Measurements from ENCODE around the gene TXNL4B. TPM values are rescaled to one million over a fixed set of nuclear protein-coding genes. Genes with fewer than 3 reads are reported as not detected.

TXNL4B gene
- total RNA-seq (10 to 100 TPM; 12.5 to 20.9 (median 18.5) TPM), polyA plus RNA-seq (10 to 100 TPM; 13.4 to 22.0 TPM), total RNA-seq (14.0 reads per million, percentile 43 among the genes with 10 or more reads in this experiment)

GRCh38 chr16:72093448-72094265 lies at the start of gene TXNL4B, which contains the start of gene DHX38:
Gene TXNL4B (minus strand): TSS chr16:72093620. CDS start chr16:72090749, 2,871 bp downstream.
Gene DHX38 (plus strand): TSS chr16:72093847. CDS start chr16:72096158, 2,311 bp downstream.
- ATAC-seq: peak; percentile 98
- Mint-ChIP-seq H3K4me1 (peaks cover 33 to 70% (median 63%) of the 10 kb centered on the region in 7 donors), H3K4me3 (peak within 1 kb of the TSS; percentile 94 to 100 (median 98)), H3K36me3 (peaks cover 17 to 38% (median 27%) of the 10 kb centered on the region in 5 donors), H3K27ac (peak within 1 kb of the TSS; percentile 92 to 100 (median 99)), H3K27me3 (no peaks in the 10 kb centered on the region), H3K9me3 (no peaks in the 10 kb centered on the region)
- H3K4me3 ChIP-seq (ENCODE audit: low read length): peak within 1 kb of the TSS; percentile 86
- intact Hi-C loops (cut with micrococcal nuclease): loop anchor here (1.0 to 10.0 kb wide), 14 partner anchors 85 to 1839 kb away; partner anchors contain the start of genes ATXN1L (in 2 of the 2), DHODH (in 2 of the 2), PHLPP2 (in 2 of the 2) and CMTR2 (in 1 of the 2)
- ChIA-PET POLR2A (interaction anchor here (0.7 to 1.1 kb wide), 4 partner anchors 9 to 529 kb away, joined by 3 to 5 read pairs (median 3); partner anchors contain the start of gene AP1G1), CTCF (interaction anchor here (0.6 kb wide), 1 partner anchor 204 kb away, joined by 4 read pairs; no protein-coding TSS in a partner anchor)
- peaks cover 21 to 24% of the 10 kb centered on the region in 2 donors for H3K4me1 ChIP-seq (ENCODE audit: control insufficient read depth in 2 of 2, insufficient read depth in 2 of 2, low read length in 2 of 2)
- peaks cover 22 to 60% (median 25%) of the 10 kb centered on the region in 3 experiments for H3K36me3 ChIP-seq (ENCODE audit: control insufficient read depth in 2 of 3, insufficient read depth in 3 of 3, low read length in 3 of 3)
- no peaks in the 10 kb centered on the region for H3K27me3 ChIP-seq (ENCODE audit: control insufficient read depth in 2 of 2, insufficient read depth in 2 of 2, low read length in 2 of 2)
- H3K27ac ChIP-seq (ENCODE audit: low read depth, low read length): peak within 1 kb of the TSS; percentile 93
- H3K9me3 ChIP-seq (ENCODE audit: control insufficient read depth in 2 of 3, low read length in 3 of 3): no peaks in the 10 kb centered on the region
- DNase-seq: peak; percentile 70 to 95 (median 92)

GRCh38 chr16:72142476-72142875 lies 49.1 kb upstream of the TXNL4B start:
- no peaks in the 10 kb centered on the region for H3K4me1 ChIP-seq (ENCODE audit: control insufficient read depth in 2 of 2, insufficient read depth in 2 of 2, low read length in 2 of 2)
- Mint-ChIP-seq H3K4me1 (no peaks in the 10 kb centered on the region), H3K27ac (no peak overlapping the region), H3K36me3 (no peaks in the 10 kb centered on the region), H3K9me3 (peaks cover 0 to 7% (median 0%) of the 10 kb centered on the region in 11 donors), H3K4me3 (no peak overlapping the region), H3K27me3 (peaks cover 0 to 12% (median 5%) of the 10 kb centered on the region in 5 donors)
- no peaks in the 10 kb centered on the region for H3K36me3 ChIP-seq (ENCODE audit: control insufficient read depth in 2 of 3, insufficient read depth in 3 of 3, low read length in 3 of 3)
- H3K27ac ChIP-seq (ENCODE audit: low read depth, low read length): no peak overlapping the region
- no peaks in the 10 kb centered on the region for H3K27me3 ChIP-seq (ENCODE audit: control insufficient read depth in 2 of 2, insufficient read depth in 2 of 2, low read length in 2 of 2)
- intact Hi-C loops (cut with micrococcal nuclease): no loop called here
- POLR2A ChIA-PET: no interaction called here
- no peak for ATAC-seq
- no peaks in the 10 kb centered on the region for H3K9me3 ChIP-seq (ENCODE audit: control insufficient read depth in 2 of 3, low read length in 3 of 3)
- CTCF ChIA-PET: no interaction called here
- no peak overlapping the region for H3K4me3 ChIP-seq (ENCODE audit: low read length)
- DNase-seq: no peak

GRCh38 chr16:72139908-72140307 lies 46.5 kb upstream of the TXNL4B start:
- H3K27ac ChIP-seq (ENCODE audit: low read depth, low read length): no peak overlapping the region
- no peaks in the 10 kb centered on the region for H3K9me3 Mint-ChIP-seq
- no peak overlapping the region for H3K27ac Mint-ChIP-seq
- no peaks in the 10 kb centered on the region for H3K4me1 Mint-ChIP-seq
- H3K9me3 ChIP-seq (ENCODE audit: control insufficient read depth in 2 of 3, low read length in 3 of 3): no peaks in the 10 kb centered on the region
- DNase-seq (no peak), ATAC-seq (no peak)
- no peaks in the 10 kb centered on the region for H3K27me3 ChIP-seq (ENCODE audit: control insufficient read depth in 2 of 2, insufficient read depth in 2 of 2, low read length in 2 of 2)
- CTCF ChIA-PET: no interaction called here
- POLR2A ChIA-PET: no interaction called here
- no peaks in the 10 kb centered on the region for H3K36me3 ChIP-seq (ENCODE audit: control insufficient read depth in 2 of 3, insufficient read depth in 3 of 3, low read length in 3 of 3)
- H3K36me3 Mint-ChIP-seq: no peaks in the 10 kb centered on the region
- no peaks in the 10 kb centered on the region for H3K4me1 ChIP-seq (ENCODE audit: control insufficient read depth in 2 of 2, insufficient read depth in 2 of 2, low read length in 2 of 2)
- H3K4me3 ChIP-seq (ENCODE audit: low read length): no peak overlapping the region
- intact Hi-C loops (cut with micrococcal nuclease): no loop called here
- no peak overlapping the region for H3K4me3 Mint-ChIP-seq
- H3K27me3 Mint-ChIP-seq: peaks cover 0 to 9% (median 8%) of the 10 kb centered on the region in 5 donors

- no peak for ATAC-seq
- no peaks in the 10 kb centered on the region for H3K9me3 ChIP-seq (ENCODE audit: control insufficient read depth in 2 of 3, low read length in 3 of 3)
- ChIA-PET POLR2A (no interaction called here), CTCF (no interaction called here)
- Mint-ChIP-seq H3K27ac (no peak overlapping the region), H3K4me3 (no peak overlapping the region), H3K27me3 (peaks cover 0 to 8% (median 7%) of the 10 kb centered on the region in 5 donors), H3K4me1 (no peaks in the 10 kb centered on the region), H3K9me3 (no peaks in the 10 kb centered on the region), H3K36me3 (no peaks in the 10 kb centered on the region)
- DNase-seq: no peak
- no peaks in the 10 kb centered on the region for H3K4me1 ChIP-seq (ENCODE audit: control insufficient read depth in 2 of 2, insufficient read depth in 2 of 2, low read length in 2 of 2)
- intact Hi-C loops (cut with micrococcal nuclease): no loop called here
- H3K4me3 ChIP-seq (ENCODE audit: low read length): no peak overlapping the region
- no peaks in the 10 kb centered on the region for H3K36me3 ChIP-seq (ENCODE audit: control insufficient read depth in 2 of 3, insufficient read depth in 3 of 3, low read length in 3 of 3)
- H3K27me3 ChIP-seq (ENCODE audit: control insufficient read depth in 2 of 2, insufficient read depth in 2 of 2, low read length in 2 of 2): no peaks in the 10 kb centered on the region
- H3K27ac ChIP-seq (ENCODE audit: low read depth, low read length): no peak overlapping the region
These were observed 44.7 kb upstream of the TXNL4B start for GRCh38 chr16:72138064-72138572.

- Histone ChIP-seq H3K9me3 (ENCODE audit: control insufficient read depth in 2 of 3, low read length in 3 of 3) (no peaks in the 10 kb centered on the region), H3K4me3 (ENCODE audit: low read length) (no peak overlapping the region), H3K27me3 (ENCODE audit: control insufficient read depth in 2 of 2, insufficient read depth in 2 of 2, low read length in 2 of 2) (no peaks in the 10 kb centered on the region), H3K27ac (ENCODE audit: low read depth, low read length) (no peak overlapping the region), H3K36me3 (ENCODE audit: control insufficient read depth in 2 of 3, insufficient read depth in 3 of 3, low read length in 3 of 3) (no peaks in the 10 kb centered on the region), H3K4me1 (ENCODE audit: control insufficient read depth in 2 of 2, insufficient read depth in 2 of 2, low read length in 2 of 2) (no peaks in the 10 kb centered on the region)
- CTCF ChIA-PET: no interaction called here
- no peaks in the 10 kb centered on the region for H3K4me1 Mint-ChIP-seq
- no peaks in the 10 kb centered on the region for H3K9me3 Mint-ChIP-seq
- H3K36me3 Mint-ChIP-seq: no peaks in the 10 kb centered on the region
- no peak for ATAC-seq
- H3K27ac Mint-ChIP-seq: no peak overlapping the region
- peaks cover 0 to 8% (median 5%) of the 10 kb centered on the region in 5 donors for H3K27me3 Mint-ChIP-seq
- POLR2A ChIA-PET: no interaction called here
- DNase-seq: no peak
- intact Hi-C loops (cut with micrococcal nuclease): no loop called here
- no peak overlapping the region for H3K4me3 Mint-ChIP-seq
These were observed 44.1 kb upstream of the TXNL4B start for GRCh38 chr16:72137380-72138063.

GRCh38 chr16:72134507-72134906 lies 41.1 kb upstream of the TXNL4B start:
- Histone ChIP-seq H3K4me1 (ENCODE audit: control insufficient read depth in 2 of 2, insufficient read depth in 2 of 2, low read length in 2 of 2) (no peaks in the 10 kb centered on the region), H3K27ac (ENCODE audit: low read depth, low read length) (no peak overlapping the region), H3K4me3 (ENCODE audit: low read length) (no peak overlapping the region), H3K27me3 (ENCODE audit: control insufficient read depth in 2 of 2, insufficient read depth in 2 of 2, low read length in 2 of 2) (no peaks in the 10 kb centered on the region), H3K36me3 (ENCODE audit: control insufficient read depth in 2 of 3, insufficient read depth in 3 of 3, low read length in 3 of 3) (no peaks in the 10 kb centered on the region), H3K9me3 (ENCODE audit: control insufficient read depth in 2 of 3, low read length in 3 of 3) (no peaks in the 10 kb centered on the region)
- H3K4me1 Mint-ChIP-seq: no peaks in the 10 kb centered on the region
- intact Hi-C loops (cut with micrococcal nuclease): no loop called here
- peaks cover 0 to 12% (median 0%) of the 10 kb centered on the region in 5 donors for H3K27me3 Mint-ChIP-seq
- no peaks in the 10 kb centered on the region for H3K9me3 Mint-ChIP-seq
- H3K27ac Mint-ChIP-seq: no peak overlapping the region
- ATAC-seq (no peak), DNase-seq (no peak)
- no peak overlapping the region for H3K4me3 Mint-ChIP-seq
- POLR2A ChIA-PET: no interaction called here
- H3K36me3 Mint-ChIP-seq: no peaks in the 10 kb centered on the region
- CTCF ChIA-PET: no interaction called here

All from naive thymus-derived CD4-positive, alpha-beta T cell (primary cell).